ENCODE data around the gene CFP.

Gene CFP

GRCh38 chrX:47593522-47593921, 36.2 kb downstream of the CFP start:
- DNase-seq (ENCODE audit: low read depth), result no peak
- TF ChIP-seq, protein P1, sequence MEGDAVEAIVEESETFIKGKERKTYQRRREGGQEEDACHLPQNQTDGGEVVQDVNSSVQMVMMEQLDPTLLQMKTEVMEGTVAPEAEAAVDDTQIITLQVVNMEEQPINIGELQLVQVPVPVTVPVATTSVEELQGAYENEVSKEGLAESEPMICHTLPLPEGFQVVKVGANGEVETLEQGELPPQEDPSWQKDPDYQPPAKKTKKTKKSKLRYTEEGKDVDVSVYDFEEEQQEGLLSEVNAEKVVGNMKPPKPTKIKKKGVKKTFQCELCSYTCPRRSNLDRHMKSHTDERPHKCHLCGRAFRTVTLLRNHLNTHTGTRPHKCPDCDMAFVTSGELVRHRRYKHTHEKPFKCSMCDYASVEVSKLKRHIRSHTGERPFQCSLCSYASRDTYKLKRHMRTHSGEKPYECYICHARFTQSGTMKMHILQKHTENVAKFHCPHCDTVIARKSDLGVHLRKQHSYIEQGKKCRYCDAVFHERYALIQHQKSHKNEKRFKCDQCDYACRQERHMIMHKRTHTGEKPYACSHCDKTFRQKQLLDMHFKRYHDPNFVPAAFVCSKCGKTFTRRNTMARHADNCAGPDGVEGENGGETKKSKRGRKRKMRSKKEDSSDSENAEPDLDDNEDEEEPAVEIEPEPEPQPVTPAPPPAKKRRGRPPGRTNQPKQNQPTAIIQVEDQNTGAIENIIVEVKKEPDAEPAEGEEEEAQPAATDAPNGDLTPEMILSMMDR (conservative IDR thresholded peaks at IDR 0.05; ENCODE audit: control insufficient read depth, insufficient read depth, low read depth, low read length), result no peak
- no peak overlapping the region for H3K4me3 ChIP-seq (ENCODE audit: control insufficient read depth, low read depth, low read length)

DNA sequence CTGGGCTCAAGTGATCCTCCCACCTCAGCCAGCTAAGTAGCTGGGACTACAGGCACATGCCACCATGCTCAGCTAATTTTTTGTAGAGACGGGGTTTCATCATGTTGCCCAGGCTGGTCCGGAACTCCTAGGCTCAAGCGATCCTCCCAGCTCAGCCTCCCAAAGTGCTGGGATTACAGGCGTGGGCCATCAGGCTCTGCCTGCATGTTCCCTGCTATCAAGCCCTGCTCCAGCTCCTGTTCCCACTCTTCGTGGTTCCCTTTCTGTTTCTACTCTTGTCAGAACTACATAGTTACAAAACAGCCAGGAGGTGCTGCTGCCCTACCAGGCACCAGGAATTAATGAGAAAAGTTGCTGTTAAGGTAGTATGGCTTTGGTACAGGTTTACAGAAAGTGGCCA, 38.7 kb downstream of the CFP start:
- TF ChIP-seq, protein P1 (conservative IDR thresholded peaks at IDR 0.05; ENCODE audit: control insufficient read depth, insufficient read depth, low read depth, low read length), result no peak
- DNase-seq (ENCODE audit: low read depth), result no peak
- H3K4me3 ChIP-seq (ENCODE audit: control insufficient read depth, low read depth, low read length), result no peak overlapping the region

DNA sequence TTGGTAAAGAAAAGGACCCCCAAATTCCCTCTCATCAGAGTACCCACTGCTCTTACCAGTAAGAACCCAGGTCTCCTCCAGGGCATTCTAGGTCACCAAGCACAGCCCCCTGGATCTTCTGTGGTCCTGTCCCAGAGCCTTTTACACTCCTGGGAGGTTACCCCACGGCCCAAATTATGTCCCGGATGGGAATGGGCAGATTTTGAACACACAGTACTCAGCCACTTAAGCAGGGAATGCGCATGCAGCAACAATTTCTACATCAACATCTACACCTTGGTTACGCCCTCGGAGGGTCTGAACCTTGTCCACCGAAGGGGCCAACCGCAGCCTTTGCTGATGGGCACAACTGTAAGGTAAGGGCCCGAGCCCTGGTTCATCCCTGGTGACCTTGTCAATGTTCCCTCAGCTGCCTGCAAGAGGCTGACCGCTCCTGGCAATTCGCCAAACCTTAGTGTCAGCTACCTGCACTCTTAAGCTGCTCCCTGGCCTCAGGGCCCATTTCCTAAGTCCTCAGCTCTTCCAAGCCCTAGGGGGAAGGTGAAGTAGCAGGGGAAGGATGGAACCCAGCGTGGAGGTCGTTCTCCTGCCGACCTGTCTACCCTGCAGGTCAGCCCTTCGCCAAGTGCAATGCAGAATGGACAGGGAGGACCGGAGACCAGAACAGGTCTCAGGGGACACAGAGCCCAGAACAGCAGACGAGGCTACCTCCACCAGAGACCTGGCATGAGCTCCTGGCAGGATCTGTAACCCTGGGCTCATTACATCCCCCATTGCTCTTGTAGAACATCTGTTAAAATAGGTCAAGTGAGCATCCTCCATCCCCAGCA, 41.6 kb downstream of the CFP start:
- TF ChIP-seq, protein P1 (conservative IDR thresholded peaks at IDR 0.05; ENCODE audit: control insufficient read depth, insufficient read depth, low read depth, low read length), result no peak
- peak; percentile 32 for DNase-seq (ENCODE audit: low read depth)
- no peak overlapping the region for H3K4me3 ChIP-seq (ENCODE audit: control insufficient read depth, low read depth, low read length)

GRCh38 chrX:47587091-47587891, 42.4 kb downstream of the CFP start:
- TF ChIP-seq, protein P1 (conservative IDR thresholded peaks at IDR 0.05; ENCODE audit: control insufficient read depth, insufficient read depth, low read depth, low read length), result no peak
- DNase-seq (ENCODE audit: low read depth), result peak; percentile 56
- no peak overlapping the region for H3K4me3 ChIP-seq (ENCODE audit: control insufficient read depth, low read depth, low read length)

DNA sequence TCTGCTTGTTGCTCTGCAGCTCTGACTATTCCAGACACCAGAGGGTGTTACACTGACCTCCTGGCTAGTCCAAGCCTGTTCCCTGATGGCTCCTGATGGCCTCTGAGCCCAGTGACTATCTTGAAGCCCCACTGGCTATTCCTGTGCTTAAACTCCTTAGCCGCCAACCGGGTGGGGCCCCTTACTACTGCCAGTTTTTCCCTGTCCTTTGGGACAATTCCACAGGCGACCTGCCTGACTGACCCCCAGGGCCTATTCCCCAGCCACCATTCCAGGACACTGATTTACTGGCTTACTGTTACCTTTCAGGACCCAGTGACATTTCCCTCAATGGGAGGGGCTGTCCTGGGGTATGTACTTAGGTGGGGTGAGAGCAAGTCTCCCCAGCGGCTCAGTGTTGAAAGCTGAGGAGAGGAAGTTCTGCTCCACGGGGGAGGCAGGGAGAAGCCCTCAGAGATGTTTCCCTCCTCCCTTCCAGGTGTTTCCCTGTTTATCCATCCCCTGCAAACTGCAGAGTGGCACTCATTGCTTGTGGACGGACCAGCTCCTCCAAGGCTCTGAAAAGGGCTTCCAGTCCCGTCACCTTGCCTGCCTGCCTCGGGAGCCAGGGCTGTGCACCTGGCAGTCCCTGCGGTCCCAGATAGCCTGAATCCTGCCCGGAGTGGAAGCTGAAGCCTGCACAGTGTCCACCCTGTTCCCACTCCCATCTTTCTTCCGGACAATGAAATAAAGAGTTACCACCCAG, 43.5 kb downstream of the CFP start:
- H3K4me3 ChIP-seq (ENCODE audit: control insufficient read depth, low read depth, low read length), result no peak overlapping the region
- DNase-seq (ENCODE audit: low read depth), result no peak
- TF ChIP-seq, protein P1 (conservative IDR thresholded peaks at IDR 0.05; ENCODE audit: control insufficient read depth, insufficient read depth, low read depth, low read length), result no peak

GRCh38 chrX:47585273-47585672, 44.5 kb downstream of the CFP start:
- peak overlapping the region; percentile 12 for H3K4me3 ChIP-seq (ENCODE audit: control insufficient read depth, low read depth, low read length)
- DNase-seq (ENCODE audit: low read depth), result no peak
- TF ChIP-seq, protein P1 (conservative IDR thresholded peaks at IDR 0.05; ENCODE audit: control insufficient read depth, insufficient read depth, low read depth, low read length), result no peak

Data from fibroblast of mammary gland (primary cell).